ENCODE results near the gene PI4K2A. TPM values are rescaled to one million over a fixed set of nuclear protein-coding genes. Genes with fewer than 3 reads are reported as not detected.

The PI4K2A gene
- total and polyA plus RNA-seq, 2 of the 13 experiments (the other 11 are each of a cell fraction or from before 2014, with no cell fraction given): 10.9 to 14.3 TPM

GRCh38 chr10:97714401-97715258 is 74.2 kb downstream of the PI4K2A start (continued):
- TF ChIP-seq ADNP (CRISPR knock-in tag; IDR thresholded peaks at IDR 0.05) (no peak), ZFAT (CRISPR knock-in tag; conservative IDR thresholded peaks at IDR 0.05) (no peak), LRRFIP1 (CRISPR knock-in tag; conservative IDR thresholded peaks at IDR 0.05) (no peak)
- TF ChIP-seq, protein P1, sequence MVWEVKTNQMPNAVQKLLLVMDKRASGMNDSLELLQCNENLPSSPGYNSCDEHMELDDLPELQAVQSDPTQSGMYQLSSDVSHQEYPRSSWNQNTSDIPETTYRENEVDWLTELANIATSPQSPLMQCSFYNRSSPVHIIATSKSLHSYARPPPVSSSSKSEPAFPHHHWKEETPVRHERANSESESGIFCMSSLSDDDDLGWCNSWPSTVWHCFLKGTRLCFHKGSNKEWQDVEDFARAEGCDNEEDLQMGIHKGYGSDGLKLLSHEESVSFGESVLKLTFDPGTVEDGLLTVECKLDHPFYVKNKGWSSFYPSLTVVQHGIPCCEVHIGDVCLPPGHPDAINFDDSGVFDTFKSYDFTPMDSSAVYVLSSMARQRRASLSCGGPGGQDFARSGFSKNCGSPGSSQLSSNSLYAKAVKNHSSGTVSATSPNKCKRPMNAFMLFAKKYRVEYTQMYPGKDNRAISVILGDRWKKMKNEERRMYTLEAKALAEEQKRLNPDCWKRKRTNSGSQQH (CRISPR knock-in tag; IDR thresholded peaks at IDR 0.05; ENCODE audit: low read depth): no peak

- FAIRE-seq: no peak
- no peak for DNase-seq (ENCODE audit: low spot score)
- ChIA-PET CTCF (ENCODE audit: low intra/inter-chr PET ratio, low total read pairs) (no interaction called here), POLR2A (no interaction called here)
- peaks cover 29% of the 10 kb centered on the region for H3K4me1 ChIP-seq (ENCODE audit: insufficient read depth, low read length)
- H3K27ac ChIP-seq (ENCODE audit: extremely low read length, insufficient read depth, low read length): no peak overlapping the region
- intact Hi-C loops (cut with micrococcal nuclease; ENCODE audit: unreplicated experiment) (no loop called here), in situ Hi-C loops (cut with HindIII; ENCODE audit: extremely low pct_ligation_motif_present, low pct_unique_long_range_greater_than_20kb) (no loop called here)
- H4K20me1 ChIP-seq (ENCODE audit: insufficient read depth, low read length): no peaks in the 10 kb centered on the region
- H3K27me3 ChIP-seq (ENCODE audit: control insufficient read depth in 1 of 2, insufficient read depth in 2 of 2, low read length in 2 of 2): peaks cover 0 to 10% of the 10 kb centered on the region in 2 experiments; a peak in 2 of 5 replicates
- no peak for ATAC-seq
- H2AFZ ChIP-seq (ENCODE audit: low read length): no peak overlapping the region
- no peaks in the 10 kb centered on the region for H3K79me2 ChIP-seq (ENCODE audit: insufficient read depth, low read length)
- no TSS peak for BruUV-seq (replicated peaks)
- H3K36me3 ChIP-seq (replicated peaks in 1 of 2; ENCODE audit: control insufficient read depth in 1 of 2, insufficient read depth in 2 of 2, low read length in 2 of 2): no peaks in the 10 kb centered on the region
- whole genome bisulfite sequencing (ENCODE audit: low lambda C conversion rate): 43% methylated on average over 8 of the region's 8 CpGs
- H3K9me3 ChIP-seq (ENCODE audit: low read length): no peaks in the 10 kb centered on the region
- no peak overlapping the region for H3K9ac ChIP-seq (ENCODE audit: insufficient read depth, low read depth, low read length)
- no peak overlapping the region for H3K4me3 ChIP-seq (replicated peaks in 1 of 3; ENCODE audit: insufficient read depth in 1 of 3, low read depth in 2 of 3, low read length in 3 of 3)
- H3K4me2 ChIP-seq (ENCODE audit: low read depth, low read length): no peak overlapping the region
- TF ChIP-seq ZNF354B (CRISPR knock-in tag; IDR thresholded peaks at IDR 0.05): no peak
- no peak for TF ChIP-seq ZNF263 (CRISPR knock-in tag; IDR thresholded peaks at IDR 0.05)
- TF ChIP-seq PHF20 (CRISPR knock-in tag; IDR thresholded peaks at IDR 0.05): no peak
- no peak for TF ChIP-seq HCFC1 (IDR thresholded peaks at IDR 0.05; ENCODE audit: low read depth, low read length)
- TF ChIP-seq HNF4G (IDR thresholded peaks at IDR 0.05; ENCODE audit: borderline replicate concordance, low read depth, low read length): no peak
- no peak for TF ChIP-seq HNF4G (CRISPR knock-in tag; IDR thresholded peaks at IDR 0.05; ENCODE audit: borderline replicate concordance, low read depth)
- no peak for TF ChIP-seq ZNF281 (CRISPR knock-in tag; IDR thresholded peaks at IDR 0.05; ENCODE audit: borderline replicate concordance)
- TF ChIP-seq ATM (IDR thresholded peaks at IDR 0.05; ENCODE audit: borderline replicate concordance): no peak
- no peak for TF ChIP-seq MED1 (CRISPR knock-in tag; IDR thresholded peaks at IDR 0.05)
- TF ChIP-seq ZNF274 (CRISPR knock-in tag; IDR thresholded peaks at IDR 0.05): no peak
- TF ChIP-seq GTF3A (CRISPR knock-in tag; conservative IDR thresholded peaks at IDR 0.05): no peak
- TF ChIP-seq WIZ (CRISPR knock-in tag; IDR thresholded peaks at IDR 0.05): no peak
- TF ChIP-seq ZNF33B (CRISPR knock-in tag; IDR thresholded peaks at IDR 0.05): no peak
These were observed 74.9 kb downstream of the PI4K2A start for GRCh38 chr10:97715259-97715874.
